ENCODE results near the gene BRD3OS. TPM values are rescaled to one million over a fixed set of nuclear protein-coding genes. Genes with fewer than 3 reads are reported as not detected.
A peak's percentile ranks its signal among the peaks of the same experiment; 100 is the strongest.

The BRD3OS gene
- total and polyA plus RNA-seq, 2 of the 13 experiments (the other 11 are each of a cell fraction or from before 2014, with no cell fraction given) = 4.9 to 5.7 TPM

- TF ChIP-seq ZNF83 (CRISPR knock-in tag; IDR thresholded peaks at IDR 0.05; ENCODE audit: borderline replicate concordance) (0 out of 2 replicates have a peak, but pooled peaks have one; percentile 56), PHF5A (CRISPR knock-in tag; IDR thresholded peaks at IDR 0.05; ENCODE audit: low read depth, unreplicated experiment) (no peak), ZBTB33 (CRISPR knock-in tag; IDR thresholded peaks at IDR 0.05) (peak; percentile 74), ARID2 (CRISPR knock-in tag; IDR thresholded peaks at IDR 0.05; ENCODE audit: borderline replicate concordance) (no peak), CREB1 (IDR thresholded peaks at IDR 0.05) (0 out of 2 replicates have a peak, but pooled peaks have one; percentile 2), CREB1 (CRISPR knock-in tag; IDR thresholded peaks at IDR 0.05) (no peak), ZGPAT (CRISPR knock-in tag; IDR thresholded peaks at IDR 0.05) (peak; percentile 70), HNF4G (IDR thresholded peaks at IDR 0.05; ENCODE audit: borderline replicate concordance, low read depth, low read length) (no peak), HNF4G (CRISPR knock-in tag; IDR thresholded peaks at IDR 0.05; ENCODE audit: borderline replicate concordance, low read depth) (peak; percentile 67; the same call in 1 of the 2 replicates), ZFX (CRISPR knock-in tag; IDR thresholded peaks at IDR 0.05; ENCODE audit: low read depth) (peak; percentile 79; the same call in 1 of the 2 replicates), ZNF589 (CRISPR knock-in tag; conservative IDR thresholded peaks at IDR 0.05) (no peak), RXRB (CRISPR knock-in tag; IDR thresholded peaks at IDR 0.05; ENCODE audit: borderline replicate concordance) (peak; percentile 83), CCAR2 (optimal IDR thresholded peaks at IDR 0.05; ENCODE audit: low read depth, low read length) (no peak), CENPX (CRISPR knock-in tag; IDR thresholded peaks at IDR 0.05) (no peak), JARID2 (CRISPR knock-in tag; IDR thresholded peaks at IDR 0.05; ENCODE audit: insufficient replicate concordance) (no peak), KMT2B (CRISPR knock-in tag; IDR thresholded peaks at IDR 0.05) (peak; percentile 24; the same call in 1 of the 2 replicates), DR1 (CRISPR knock-in tag; IDR thresholded peaks at IDR 0.05) (no peak), ZNF264 (CRISPR knock-in tag; IDR thresholded peaks at IDR 0.05) (0 out of 2 replicates have a peak, but pooled peaks have one; percentile 58), ATF7 (IDR thresholded peaks at IDR 0.05) (no peak), ATF7 (CRISPR knock-in tag; IDR thresholded peaks at IDR 0.05) (peak; percentile 31; the same call in 1 of the 2 replicates)
- TF ChIP-seq, protein P1, sequence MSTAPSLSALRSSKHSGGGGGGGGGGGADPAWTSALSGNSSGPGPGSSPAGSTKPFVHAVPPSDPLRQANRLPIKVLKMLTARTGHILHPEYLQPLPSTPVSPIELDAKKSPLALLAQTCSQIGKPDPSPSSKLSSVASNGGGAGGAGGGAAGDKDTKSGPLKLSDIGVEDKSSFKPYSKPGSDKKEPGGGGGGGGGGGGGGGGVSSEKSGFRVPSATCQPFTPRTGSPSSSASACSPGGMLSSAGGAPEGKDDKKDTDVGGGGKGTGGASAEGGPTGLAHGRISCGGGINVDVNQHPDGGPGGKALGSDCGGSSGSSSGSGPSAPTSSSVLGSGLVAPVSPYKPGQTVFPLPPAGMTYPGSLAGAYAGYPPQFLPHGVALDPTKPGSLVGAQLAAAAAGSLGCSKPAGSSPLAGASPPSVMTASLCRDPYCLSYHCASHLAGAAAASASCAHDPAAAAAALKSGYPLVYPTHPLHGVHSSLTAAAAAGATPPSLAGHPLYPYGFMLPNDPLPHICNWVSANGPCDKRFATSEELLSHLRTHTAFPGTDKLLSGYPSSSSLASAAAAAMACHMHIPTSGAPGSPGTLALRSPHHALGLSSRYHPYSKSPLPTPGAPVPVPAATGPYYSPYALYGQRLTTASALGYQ (CRISPR knock-in tag; IDR thresholded peaks at IDR 0.05) = peak; percentile 59; the same call in 1 of the 2 replicates
- TF ChIP-seq, protein P2, sequence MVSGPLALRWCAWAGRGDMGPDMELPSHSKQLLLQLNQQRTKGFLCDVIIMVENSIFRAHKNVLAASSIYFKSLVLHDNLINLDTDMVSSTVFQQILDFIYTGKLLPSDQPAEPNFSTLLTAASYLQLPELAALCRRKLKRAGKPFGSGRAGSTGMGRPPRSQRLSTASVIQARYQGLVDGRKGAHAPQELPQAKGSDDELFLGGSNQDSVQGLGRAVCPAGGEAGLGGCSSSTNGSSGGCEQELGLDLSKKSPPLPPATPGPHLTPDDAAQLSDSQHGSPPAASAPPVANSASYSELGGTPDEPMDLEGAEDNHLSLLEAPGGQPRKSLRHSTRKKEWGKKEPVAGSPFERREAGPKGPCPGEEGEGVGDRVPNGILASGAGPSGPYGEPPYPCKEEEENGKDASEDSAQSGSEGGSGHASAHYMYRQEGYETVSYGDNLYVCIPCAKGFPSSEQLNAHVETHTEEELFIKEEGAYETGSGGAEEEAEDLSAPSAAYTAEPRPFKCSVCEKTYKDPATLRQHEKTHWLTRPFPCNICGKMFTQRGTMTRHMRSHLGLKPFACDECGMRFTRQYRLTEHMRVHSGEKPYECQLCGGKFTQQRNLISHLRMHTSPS (CRISPR knock-in tag; IDR thresholded peaks at IDR 0.05; ENCODE audit: low read depth) = peak; percentile 42; the same call in 1 of the 2 replicates
These were observed 32.7 kb downstream of the BRD3OS start (continued) for GRCh38 chr9:134057751-134058701.
